ENCODE measurements around the gene NRG2.

NRG2 gene

GRCh38 chr5:139810341-139811273, 232.5 kb downstream of the NRG2 start:
- DNase-seq (ENCODE audit: low read depth) = no peak

GRCh38 chr5:139809331-139809810, 233.7 kb downstream of the NRG2 start:
- no peak for DNase-seq (ENCODE audit: low read depth)

GRCh38 chr5:139808481-139809330, 234.4 kb downstream of the NRG2 start:
- no peak for DNase-seq (ENCODE audit: low read depth)

- no peak for DNase-seq (ENCODE audit: low read depth)
These were observed 235.5 kb downstream of the NRG2 start for GRCh38 chr5:139807647-139808030.

- no peak for DNase-seq (ENCODE audit: low read depth)
These were observed 236.1 kb downstream of the NRG2 start for GRCh38 chr5:139806726-139807646.

- no peak for DNase-seq (ENCODE audit: low read depth)
These were observed 237.0 kb downstream of the NRG2 start for GRCh38 chr5:139806111-139806510.

- no peak for DNase-seq (ENCODE audit: low read depth)
These were observed 237.6 kb downstream of the NRG2 start for GRCh38 chr5:139805545-139805944.

- DNase-seq (ENCODE audit: low read depth) = no peak
These were observed 238.2 kb downstream of the NRG2 start for GRCh38 chr5:139804800-139805397.

- DNase-seq (ENCODE audit: low read depth) = no peak
These were observed 239.1 kb downstream of the NRG2 start for GRCh38 chr5:139803978-139804377.

- DNase-seq (ENCODE audit: low read depth) = no peak
These were observed 243.7 kb downstream of the NRG2 start for GRCh38 chr5:139799359-139799758.

GRCh38 chr5:139798883-139799282, 244.2 kb downstream of the NRG2 start:
- no peak for DNase-seq (ENCODE audit: low read depth)

- no peak for DNase-seq (ENCODE audit: low read depth)
These were observed 245.1 kb downstream of the NRG2 start for GRCh38 chr5:139797856-139798510.

- DNase-seq (ENCODE audit: low read depth) = no peak
These were observed 245.8 kb downstream of the NRG2 start for GRCh38 chr5:139797335-139797734.

Measured in CMK (cell line).